ENCODE measurements around the gene ENTPD2. TPM values are rescaled to one million over a fixed set of nuclear protein-coding genes. Genes with fewer than 3 reads are reported as not detected.

ENTPD2 gene
- polyA plus RNA-seq = 1 to 10 TPM; 1.5 to 1.6 TPM

GRCh38 chr9:137053944-137054931, at the start of gene ENTPD2:
Gene ENTPD2, minus strand, starts transcription at chr9:137054061. Its CDS starts 64 bp downstream, at chr9:137053997.
- peaks cover 0 to 2% of the 10 kb centered on the region in 2 donors for H3K9me3 ChIP-seq (ENCODE audit: control insufficient read depth in 2 of 2, insufficient read depth in 1 of 2, low read depth in 1 of 2, low read length in 1 of 2)
- WGBS, 2 donors = 17 to 20% methylated on average over 68 to 90 of the region's 90 CpGs
- peaks cover 4 to 27% of the 10 kb centered on the region in 2 donors for H3K4me1 ChIP-seq (ENCODE audit: control insufficient read depth in 2 of 2, insufficient read depth in 2 of 2, low read length in 1 of 2)
- H3K27me3 ChIP-seq (ENCODE audit: control insufficient read depth in 1 of 2, insufficient read depth in 2 of 2, low read length in 2 of 2) = peaks cover 0 to 4% of the 10 kb centered on the region in 2 donors
- H3K36me3 ChIP-seq (ENCODE audit: control insufficient read depth in 2 of 2, insufficient read depth in 2 of 2, low read length in 1 of 2) = no peaks in the 10 kb centered on the region
- H3K27ac ChIP-seq (ENCODE audit: low read depth in 2 of 2, low read length in 1 of 2) = peak within 1 kb of the TSS; percentile 18 to 22
- peak within 1 kb of the TSS; percentile 34 to 61 for H3K4me3 ChIP-seq (ENCODE audit: low read depth in 1 of 2, low read length in 2 of 2)

- Histone ChIP-seq H3K36me3 (ENCODE audit: control insufficient read depth in 2 of 2, insufficient read depth in 2 of 2, low read length in 1 of 2) (peaks cover 19 to 79% of the 10 kb centered on the region in 2 donors), H3K9me3 (ENCODE audit: control insufficient read depth in 2 of 2, insufficient read depth in 1 of 2, low read depth in 1 of 2, low read length in 1 of 2) (peaks cover 0 to 18% of the 10 kb centered on the region in 2 donors), H3K4me3 (ENCODE audit: low read depth in 1 of 2, low read length in 2 of 2) (no peak overlapping the region), H3K27ac (ENCODE audit: low read depth in 2 of 2, low read length in 1 of 2) (no peak overlapping the region), H3K4me1 (ENCODE audit: control insufficient read depth in 2 of 2, insufficient read depth in 2 of 2, low read length in 1 of 2) (peaks cover 0 to 4% of the 10 kb centered on the region in 2 donors), H3K27me3 (ENCODE audit: control insufficient read depth in 1 of 2, insufficient read depth in 2 of 2, low read length in 2 of 2) (no peaks in the 10 kb centered on the region)
- 93% methylated on average over 37 of the region's 37 CpGs for WGBS, 2 donors
Measured at GRCh38 chr9:137103206-137103999, 49.5 kb upstream of the ENTPD2 start.

- Histone ChIP-seq H3K4me1 (ENCODE audit: control insufficient read depth in 2 of 2, insufficient read depth in 2 of 2, low read length in 1 of 2) (no peaks in the 10 kb centered on the region), H3K27me3 (ENCODE audit: control insufficient read depth in 1 of 2, insufficient read depth in 2 of 2, low read length in 2 of 2) (no peaks in the 10 kb centered on the region), H3K9me3 (ENCODE audit: control insufficient read depth in 2 of 2, insufficient read depth in 1 of 2, low read depth in 1 of 2, low read length in 1 of 2) (peaks cover 0 to 18% of the 10 kb centered on the region in 2 donors), H3K4me3 (ENCODE audit: low read depth in 1 of 2, low read length in 2 of 2) (no peak overlapping the region), H3K36me3 (ENCODE audit: control insufficient read depth in 2 of 2, insufficient read depth in 2 of 2, low read length in 1 of 2) (peaks cover 10 to 63% of the 10 kb centered on the region in 2 donors), H3K27ac (ENCODE audit: low read depth in 2 of 2, low read length in 1 of 2) (no peak overlapping the region)
- 92 to 96% methylated on average over 14 of the region's 14 CpGs for WGBS, 2 donors
Measured at GRCh38 chr9:137099231-137099630, 45.4 kb upstream of the ENTPD2 start.

- H3K4me3 ChIP-seq (ENCODE audit: low read depth in 1 of 2, low read length in 2 of 2) = no peak overlapping the region
- H3K9me3 ChIP-seq (ENCODE audit: control insufficient read depth in 2 of 2, insufficient read depth in 1 of 2, low read depth in 1 of 2, low read length in 1 of 2) = peaks cover 0 to 18% of the 10 kb centered on the region in 2 donors
- H3K27me3 ChIP-seq (ENCODE audit: control insufficient read depth in 1 of 2, insufficient read depth in 2 of 2, low read length in 2 of 2) = no peaks in the 10 kb centered on the region
- 91 to 92% methylated on average over 20 of the region's 20 CpGs for WGBS, 2 donors
- H3K27ac ChIP-seq (ENCODE audit: low read depth in 2 of 2, low read length in 1 of 2) = no peak overlapping the region
- no peaks in the 10 kb centered on the region for H3K4me1 ChIP-seq (ENCODE audit: control insufficient read depth in 2 of 2, insufficient read depth in 2 of 2, low read length in 1 of 2)
- peaks cover 6 to 52% of the 10 kb centered on the region in 2 donors for H3K36me3 ChIP-seq (ENCODE audit: control insufficient read depth in 2 of 2, insufficient read depth in 2 of 2, low read length in 1 of 2)
Measured at GRCh38 chr9:137097761-137098462, 44.1 kb upstream of the ENTPD2 start.

- Histone ChIP-seq H3K36me3 (ENCODE audit: control insufficient read depth in 2 of 2, insufficient read depth in 2 of 2, low read length in 1 of 2) (peaks cover 1 to 46% of the 10 kb centered on the region in 2 donors), H3K4me1 (ENCODE audit: control insufficient read depth in 2 of 2, insufficient read depth in 2 of 2, low read length in 1 of 2) (no peaks in the 10 kb centered on the region), H3K27ac (ENCODE audit: low read depth in 2 of 2, low read length in 1 of 2) (no peak overlapping the region), H3K9me3 (ENCODE audit: control insufficient read depth in 2 of 2, insufficient read depth in 1 of 2, low read depth in 1 of 2, low read length in 1 of 2) (peaks cover 0 to 8% of the 10 kb centered on the region in 2 donors), H3K27me3 (ENCODE audit: control insufficient read depth in 1 of 2, insufficient read depth in 2 of 2, low read length in 2 of 2) (no peaks in the 10 kb centered on the region), H3K4me3 (ENCODE audit: low read depth in 1 of 2, low read length in 2 of 2) (no peak overlapping the region)
- WGBS, 2 donors = 94% methylated on average over 31 of the region's 31 CpGs
Measured at GRCh38 chr9:137096785-137097546, 43.1 kb upstream of the ENTPD2 start.

GRCh38 chr9:137095664-137096517, 42.0 kb upstream of the ENTPD2 start:
- H3K36me3 ChIP-seq (ENCODE audit: control insufficient read depth in 2 of 2, insufficient read depth in 2 of 2, low read length in 1 of 2) = peaks cover 0 to 39% of the 10 kb centered on the region in 2 donors
- H3K4me1 ChIP-seq (ENCODE audit: control insufficient read depth in 2 of 2, insufficient read depth in 2 of 2, low read length in 1 of 2) = no peaks in the 10 kb centered on the region
- peak overlapping the region in 1 of 2 donors; percentile 53 for H3K27ac ChIP-seq (ENCODE audit: low read depth in 2 of 2, low read length in 1 of 2)
- no peak overlapping the region for H3K4me3 ChIP-seq (ENCODE audit: low read depth in 1 of 2, low read length in 2 of 2)
- no peaks in the 10 kb centered on the region for H3K27me3 ChIP-seq (ENCODE audit: control insufficient read depth in 1 of 2, insufficient read depth in 2 of 2, low read length in 2 of 2)
- 68 to 73% methylated on average over 30 of the region's 30 CpGs for WGBS, 2 donors
- no peaks in the 10 kb centered on the region for H3K9me3 ChIP-seq (ENCODE audit: control insufficient read depth in 2 of 2, insufficient read depth in 1 of 2, low read depth in 1 of 2, low read length in 1 of 2)

- Histone ChIP-seq H3K27ac (ENCODE audit: low read depth in 2 of 2, low read length in 1 of 2) (peak overlapping the region; percentile 52 to 74), H3K36me3 (ENCODE audit: control insufficient read depth in 2 of 2, insufficient read depth in 2 of 2, low read length in 1 of 2) (peaks cover 0 to 11% of the 10 kb centered on the region in 2 donors), H3K27me3 (ENCODE audit: control insufficient read depth in 1 of 2, insufficient read depth in 2 of 2, low read length in 2 of 2) (no peaks in the 10 kb centered on the region), H3K4me1 (ENCODE audit: control insufficient read depth in 2 of 2, insufficient read depth in 2 of 2, low read length in 1 of 2) (peaks cover 0 to 22% of the 10 kb centered on the region in 2 donors), H3K4me3 (ENCODE audit: low read depth in 1 of 2, low read length in 2 of 2) (no peak overlapping the region), H3K9me3 (ENCODE audit: control insufficient read depth in 2 of 2, insufficient read depth in 1 of 2, low read depth in 1 of 2, low read length in 1 of 2) (no peaks in the 10 kb centered on the region)
- WGBS, 2 donors = 61 to 64% methylated on average over 11 of the region's 11 CpGs
Measured at GRCh38 chr9:137089232-137089947, 35.5 kb upstream of the ENTPD2 start.

GRCh38 chr9:137088121-137088520, 34.3 kb upstream of the ENTPD2 start:
- Histone ChIP-seq H3K36me3 (ENCODE audit: control insufficient read depth in 2 of 2, insufficient read depth in 2 of 2, low read length in 1 of 2) (peaks cover 0 to 11% of the 10 kb centered on the region in 2 donors), H3K4me3 (ENCODE audit: low read depth in 1 of 2, low read length in 2 of 2) (no peak overlapping the region), H3K27ac (ENCODE audit: low read depth in 2 of 2, low read length in 1 of 2) (no peak overlapping the region), H3K27me3 (ENCODE audit: control insufficient read depth in 1 of 2, insufficient read depth in 2 of 2, low read length in 2 of 2) (no peaks in the 10 kb centered on the region), H3K9me3 (ENCODE audit: control insufficient read depth in 2 of 2, insufficient read depth in 1 of 2, low read depth in 1 of 2, low read length in 1 of 2) (no peaks in the 10 kb centered on the region), H3K4me1 (ENCODE audit: control insufficient read depth in 2 of 2, insufficient read depth in 2 of 2, low read length in 1 of 2) (peaks cover 0 to 25% of the 10 kb centered on the region in 2 donors)
- WGBS, 2 donors = 69 to 77% methylated on average over 5 of the region's 5 CpGs

All from esophagus (tissue), 2 donors.